CD4-positive, alpha-beta T cell treated with Interleukin-6 at 100 ng/mL for 8 hours (primary cell): Measurements from ENCODE around the gene STH.
"Not testable (repeated sequence)": the region's sequence is repeated elsewhere in the genome, so short reads cannot be mapped to it uniquely, and the experiment has no call there.

ENCODE experiments used
- DNase-seq: peaks from one replicate; pipeline ENCODE4 v3.0.0-alpha.2; 2020; ENCODE audit warnings: mixed read lengths, low spot score

Gene STH

GRCh38 chr17:46007461-46007965, 8.5 kb downstream of the STH start:
- DNase-seq: no peak

GRCh38 chr17:46008591-46008990, 9.5 kb downstream of the STH start:
- no peak for DNase-seq

DNA sequence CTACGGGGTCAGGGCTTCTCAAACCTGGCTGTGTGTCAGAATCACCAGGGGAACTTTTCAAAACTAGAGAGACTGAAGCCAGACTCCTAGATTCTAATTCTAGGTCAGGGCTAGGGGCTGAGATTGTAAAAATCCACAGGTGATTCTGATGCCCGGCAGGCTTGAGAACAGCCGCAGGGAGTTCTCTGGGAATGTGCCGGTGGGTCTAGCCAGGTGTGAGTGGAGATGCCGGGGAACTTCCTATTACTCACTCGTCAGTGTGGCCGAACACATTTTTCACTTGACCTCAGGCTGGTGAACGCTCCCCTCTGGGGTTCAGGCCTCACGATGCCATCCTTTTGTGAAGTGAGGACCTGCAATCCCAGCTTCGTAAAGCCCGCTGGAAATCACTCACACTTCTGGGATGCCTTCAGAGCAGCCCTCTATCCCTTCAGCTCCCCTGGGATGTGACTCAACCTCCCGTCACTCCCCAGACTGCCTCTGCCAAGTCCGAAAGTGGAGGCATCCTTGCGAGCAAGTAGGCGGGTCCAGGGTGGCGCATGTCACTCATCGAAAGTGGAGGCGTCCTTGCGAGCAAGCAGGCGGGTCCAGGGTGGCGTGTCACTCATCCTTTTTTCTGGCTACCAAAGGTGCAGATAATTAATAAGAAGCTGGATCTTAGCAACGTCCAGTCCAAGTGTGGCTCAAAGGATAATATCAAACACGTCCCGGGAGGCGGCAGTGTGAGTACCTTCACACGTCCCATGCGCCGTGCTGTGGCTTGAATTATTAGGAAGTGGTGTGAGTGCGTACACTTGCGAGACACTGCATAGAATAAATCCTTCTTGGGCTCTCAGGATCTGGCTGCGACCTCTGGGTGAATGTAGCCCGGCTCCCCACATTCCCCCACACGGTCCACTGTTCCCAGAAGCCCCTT, 10.9 kb downstream of the STH start:
- DNase-seq: no peak

GRCh38 chr17:46010597-46011186, 11.6 kb downstream of the STH start:
- DNase-seq: no peak

DNA sequence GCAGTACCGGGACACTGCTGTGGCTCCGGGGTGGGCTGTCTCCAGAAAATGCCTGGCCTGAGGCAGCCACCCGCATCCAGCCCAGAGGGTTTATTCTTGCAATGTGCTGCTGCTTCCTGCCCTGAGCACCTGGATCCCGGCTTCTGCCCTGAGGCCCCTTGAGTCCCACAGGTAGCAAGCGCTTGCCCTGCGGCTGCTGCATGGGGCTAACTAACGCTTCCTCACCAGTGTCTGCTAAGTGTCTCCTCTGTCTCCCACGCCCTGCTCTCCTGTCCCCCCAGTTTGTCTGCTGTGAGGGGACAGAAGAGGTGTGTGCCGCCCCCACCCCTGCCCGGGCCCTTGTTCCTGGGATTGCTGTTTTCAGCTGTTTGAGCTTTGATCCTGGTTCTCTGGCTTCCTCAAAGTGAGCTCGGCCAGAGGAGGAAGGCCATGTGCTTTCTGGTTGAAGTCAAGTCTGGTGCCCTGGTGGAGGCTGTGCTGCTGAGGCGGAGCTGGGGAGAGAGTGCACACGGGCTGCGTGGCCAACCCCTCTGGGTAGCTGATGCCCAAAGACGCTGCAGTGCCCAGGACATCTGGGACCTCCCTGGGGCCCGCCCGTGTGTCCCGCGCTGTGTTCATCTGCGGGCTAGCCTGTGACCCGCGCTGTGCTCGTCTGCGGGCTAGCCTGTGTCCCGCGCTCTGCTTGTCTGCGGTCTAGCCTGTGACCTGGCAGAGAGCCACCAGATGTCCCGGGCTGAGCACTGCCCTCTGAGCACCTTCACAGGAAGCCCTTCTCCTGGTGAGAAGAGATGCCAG, 12.9 kb downstream of the STH start:
- DNase-seq: no peak

DNA sequence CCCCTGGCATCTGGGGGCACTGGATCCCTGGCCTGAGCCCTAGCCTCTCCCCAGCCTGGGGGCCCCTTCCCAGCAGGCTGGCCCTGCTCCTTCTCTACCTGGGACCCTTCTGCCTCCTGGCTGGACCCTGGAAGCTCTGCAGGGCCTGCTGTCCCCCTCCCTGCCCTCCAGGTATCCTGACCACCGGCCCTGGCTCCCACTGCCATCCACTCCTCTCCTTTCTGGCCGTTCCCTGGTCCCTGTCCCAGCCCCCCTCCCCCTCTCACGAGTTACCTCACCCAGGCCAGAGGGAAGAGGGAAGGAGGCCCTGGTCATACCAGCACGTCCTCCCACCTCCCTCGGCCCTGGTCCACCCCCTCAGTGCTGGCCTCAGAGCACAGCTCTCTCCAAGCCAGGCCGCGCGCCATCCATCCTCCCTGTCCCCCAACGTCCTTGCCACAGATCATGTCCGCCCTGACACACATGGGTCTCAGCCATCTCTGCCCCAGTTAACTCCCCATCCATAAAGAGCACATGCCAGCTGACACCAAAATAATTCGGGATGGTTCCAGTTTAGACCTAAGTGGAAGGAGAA, 13.5 kb downstream of the STH start:
- DNase-seq: no peak

GRCh38 chr17:46013127-46013501, 14.1 kb downstream of the STH start:
- no peak for DNase-seq

- DNase-seq: no peak
Observed at GRCh38 chr17:46013502-46014165, 14.6 kb downstream of the STH start.

DNA sequence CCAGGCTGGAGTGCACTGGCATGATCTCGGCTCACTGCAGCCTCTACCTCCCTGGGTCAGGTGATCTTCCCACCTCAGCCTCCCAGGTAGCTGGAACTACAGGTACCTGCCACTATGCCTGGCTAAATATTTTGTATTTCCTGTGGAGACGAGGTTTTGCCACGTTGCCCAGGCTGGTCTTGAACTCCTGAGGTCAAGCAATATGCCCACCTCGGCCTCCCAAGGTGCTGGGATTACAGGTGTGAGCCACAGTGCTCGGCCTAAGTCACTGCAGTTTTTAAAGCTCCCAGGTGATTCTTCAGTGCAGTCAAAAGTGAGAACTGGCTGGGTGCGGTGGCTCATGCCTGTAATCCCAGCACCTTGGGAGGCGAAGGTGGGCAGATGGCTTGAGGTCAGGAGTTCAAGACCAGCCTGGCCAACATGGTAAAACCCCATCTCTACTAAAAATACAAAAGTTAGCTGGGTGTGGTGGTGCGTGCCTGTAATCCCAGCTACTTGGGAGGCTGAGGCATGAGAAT, 20.4 kb downstream of the STH start:
- DNase-seq: not testable (repeated sequence)

DNA sequence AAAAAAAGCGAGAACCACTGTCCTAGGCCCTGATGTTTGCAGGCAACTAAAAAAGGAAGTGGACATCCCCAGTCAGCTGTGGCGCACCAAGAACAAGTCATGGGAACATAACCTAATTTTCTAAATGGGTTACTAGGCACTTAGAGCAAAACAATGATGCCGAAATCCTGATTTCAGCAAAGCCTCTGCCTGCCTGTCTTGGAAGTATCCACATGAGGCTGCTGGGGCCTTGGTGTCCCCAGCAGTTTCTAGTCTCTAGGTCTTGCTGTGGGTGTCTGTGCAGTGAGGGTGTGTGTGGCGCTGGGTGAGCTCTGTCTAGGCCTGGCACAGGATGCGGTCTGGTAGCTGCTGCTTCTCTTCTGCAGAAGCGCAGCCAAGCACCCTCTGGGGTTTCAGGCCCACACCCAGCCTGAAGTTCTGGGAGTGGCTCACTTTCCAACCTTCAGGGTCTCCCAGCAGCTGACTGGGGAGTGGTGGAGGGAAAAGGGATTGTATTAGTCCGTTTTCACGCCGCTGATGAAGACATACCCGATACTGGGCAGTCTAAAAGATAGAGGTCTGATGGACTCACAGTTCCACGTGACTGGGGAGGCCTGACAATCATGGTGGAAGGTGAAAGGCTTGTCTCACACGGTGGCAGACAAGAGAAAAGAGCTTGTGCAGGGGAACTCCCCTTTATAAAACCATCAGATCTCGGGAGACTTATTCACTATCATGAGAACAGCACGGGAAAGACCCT, 21.1 kb downstream of the STH start:
- DNase-seq: peak; percentile 68

- no peak for DNase-seq
Observed at GRCh38 chr17:46020998-46021397, 21.9 kb downstream of the STH start.

DNA sequence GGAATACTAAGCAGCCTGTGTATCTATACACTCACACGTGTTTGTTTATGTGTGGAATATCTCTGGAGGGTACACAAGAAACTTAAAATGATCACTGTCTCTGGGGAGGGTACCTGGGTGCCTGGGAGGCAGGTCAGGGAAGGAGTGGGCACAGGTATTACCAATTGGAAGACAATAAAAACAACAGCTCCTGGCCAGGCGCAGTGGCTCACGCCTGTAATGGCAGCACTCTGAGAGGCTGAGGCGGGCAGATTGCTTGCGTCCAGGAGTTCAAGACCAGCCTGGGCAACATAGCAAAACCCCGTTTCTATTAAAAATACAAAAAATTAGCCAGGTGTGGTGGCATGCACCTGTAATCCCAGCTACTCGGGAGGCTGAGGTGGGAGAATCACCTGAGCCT, 24.3 kb downstream of the STH start:
- DNase-seq: not testable (repeated sequence)

- no peak for DNase-seq
Observed at GRCh38 chr17:46023783-46024388, 24.8 kb downstream of the STH start.

GRCh38 chr17:46024590-46024989, 25.5 kb downstream of the STH start:
- DNase-seq: no peak

- no peak for DNase-seq
Observed at GRCh38 chr17:46025060-46025459, 26.0 kb downstream of the STH start.

DNA sequence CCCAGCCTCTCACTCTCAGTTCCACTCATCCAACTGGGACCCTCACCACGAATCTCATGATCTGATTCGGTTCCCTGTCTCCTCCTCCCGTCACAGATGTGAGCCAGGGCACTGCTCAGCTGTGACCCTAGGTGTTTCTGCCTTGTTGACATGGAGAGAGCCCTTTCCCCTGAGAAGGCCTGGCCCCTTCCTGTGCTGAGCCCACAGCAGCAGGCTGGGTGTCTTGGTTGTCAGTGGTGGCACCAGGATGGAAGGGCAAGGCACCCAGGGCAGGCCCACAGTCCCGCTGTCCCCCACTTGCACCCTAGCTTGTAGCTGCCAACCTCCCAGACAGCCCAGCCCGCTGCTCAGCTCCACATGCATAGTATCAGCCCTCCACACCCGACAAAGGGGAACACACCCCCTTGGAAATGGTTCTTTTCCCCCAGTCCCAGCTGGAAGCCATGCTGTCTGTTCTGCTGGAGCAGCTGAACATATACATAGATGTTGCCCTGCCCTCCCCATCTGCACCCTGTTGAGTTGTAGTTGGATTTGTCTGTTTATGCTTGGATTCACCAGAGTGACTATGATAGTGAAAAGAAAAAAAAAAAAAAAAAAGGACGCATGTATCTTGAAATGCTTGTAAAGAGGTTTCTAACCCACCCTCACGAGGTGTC, 26.6 kb downstream of the STH start:
- no peak for DNase-seq

GRCh38 chr17:46026166-46027047, 27.4 kb downstream of the STH start:
- no peak for DNase-seq

DNA sequence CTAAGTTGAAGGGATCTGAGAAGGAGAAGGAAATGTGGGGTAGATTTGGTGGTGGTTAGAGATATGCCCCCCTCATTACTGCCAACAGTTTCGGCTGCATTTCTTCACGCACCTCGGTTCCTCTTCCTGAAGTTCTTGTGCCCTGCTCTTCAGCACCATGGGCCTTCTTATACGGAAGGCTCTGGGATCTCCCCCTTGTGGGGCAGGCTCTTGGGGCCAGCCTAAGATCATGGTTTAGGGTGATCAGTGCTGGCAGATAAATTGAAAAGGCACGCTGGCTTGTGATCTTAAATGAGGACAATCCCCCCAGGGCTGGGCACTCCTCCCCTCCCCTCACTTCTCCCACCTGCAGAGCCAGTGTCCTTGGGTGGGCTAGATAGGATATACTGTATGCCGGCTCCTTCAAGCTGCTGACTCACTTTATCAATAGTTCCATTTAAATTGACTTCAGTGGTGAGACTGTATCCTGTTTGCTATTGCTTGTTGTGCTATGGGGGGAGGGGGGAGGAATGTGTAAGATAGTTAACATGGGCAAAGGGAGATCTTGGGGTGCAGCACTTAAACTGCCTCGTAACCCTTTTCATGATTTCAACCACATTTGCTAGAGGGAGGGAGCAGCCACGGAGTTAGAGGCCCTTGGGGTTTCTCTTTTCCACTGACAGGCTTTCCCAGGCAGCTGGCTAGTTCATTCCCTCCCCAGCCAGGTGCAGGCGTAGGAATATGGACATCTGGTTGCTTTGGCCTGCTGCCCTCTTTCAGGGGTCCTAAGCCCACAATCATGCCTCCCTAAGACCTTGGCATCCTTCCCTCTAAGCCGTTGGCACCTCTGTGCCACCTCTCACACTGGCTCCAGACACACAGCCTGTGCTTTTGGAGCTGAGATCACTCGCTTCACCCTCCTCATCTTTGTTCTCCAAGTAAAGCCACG, 28.3 kb downstream of the STH start:
- DNase-seq: no peak
